Fibroblast of skin of abdomen (primary cell): ENCODE data around the gene ADIG.

Experiments
- DNase-seq: peaks from one replicate; pipeline ENCODE4 v3.0.0-alpha.2; 2013

ADIG gene

GRCh38 chr20:38633577-38634093 lies 52.6 kb downstream of the ADIG start:
- DNase-seq: peak; percentile 23

GRCh38 chr20:38635721-38636288 lies 54.8 kb downstream of the ADIG start:
- no peak for DNase-seq
